CMK (cell line): ENCODE data around the gene HLA-DPA1.

Experiments used
- DNase-seq: peaks from one replicate; pipeline ENCODE4 v3.0.0-alpha.2; 2010; ENCODE audit warnings: low read depth

The HLA-DPA1 gene

DNA sequence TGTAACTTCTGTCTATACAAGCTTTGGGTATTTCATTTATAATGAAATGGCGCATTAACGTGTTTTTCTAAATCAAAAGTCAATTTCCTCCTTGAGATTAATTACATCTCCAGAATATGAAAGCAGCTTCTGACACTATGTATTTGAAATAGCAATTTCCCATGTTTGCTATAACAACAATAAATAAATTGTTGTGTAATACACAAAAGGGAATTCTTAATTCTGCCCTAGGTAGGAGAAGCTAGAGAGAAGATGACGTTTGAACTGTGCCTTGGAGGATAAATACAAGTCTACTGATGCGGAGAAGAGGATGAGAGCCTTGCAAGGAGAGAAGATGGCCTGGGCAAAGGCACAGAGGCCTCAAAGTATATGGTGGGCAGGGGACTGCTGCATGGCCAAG lies 56.4 kb downstream of the HLA-DPA1 start:
- DNase-seq, result no peak

DNA sequence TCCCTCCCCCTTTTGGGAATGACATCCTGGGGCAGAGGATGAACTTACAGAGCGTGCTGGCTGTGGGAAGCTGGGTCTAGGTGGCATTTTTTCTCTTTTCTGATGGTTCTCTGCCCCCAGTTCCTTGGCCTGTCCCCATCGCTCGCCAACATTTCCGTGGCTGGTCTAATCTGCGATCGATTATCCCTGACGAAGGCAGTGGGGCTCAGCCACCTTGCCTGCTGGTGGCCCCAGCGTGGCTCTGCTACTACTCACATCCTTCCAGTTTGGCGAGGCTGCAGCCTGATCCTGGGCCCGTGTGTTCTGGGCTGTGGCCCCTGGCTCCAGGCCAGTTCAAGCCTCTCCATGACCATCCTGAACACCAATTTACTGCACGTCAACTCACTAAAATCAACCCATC lies 57.7 kb downstream of the HLA-DPA1 start:
- no peak for DNase-seq

DNA sequence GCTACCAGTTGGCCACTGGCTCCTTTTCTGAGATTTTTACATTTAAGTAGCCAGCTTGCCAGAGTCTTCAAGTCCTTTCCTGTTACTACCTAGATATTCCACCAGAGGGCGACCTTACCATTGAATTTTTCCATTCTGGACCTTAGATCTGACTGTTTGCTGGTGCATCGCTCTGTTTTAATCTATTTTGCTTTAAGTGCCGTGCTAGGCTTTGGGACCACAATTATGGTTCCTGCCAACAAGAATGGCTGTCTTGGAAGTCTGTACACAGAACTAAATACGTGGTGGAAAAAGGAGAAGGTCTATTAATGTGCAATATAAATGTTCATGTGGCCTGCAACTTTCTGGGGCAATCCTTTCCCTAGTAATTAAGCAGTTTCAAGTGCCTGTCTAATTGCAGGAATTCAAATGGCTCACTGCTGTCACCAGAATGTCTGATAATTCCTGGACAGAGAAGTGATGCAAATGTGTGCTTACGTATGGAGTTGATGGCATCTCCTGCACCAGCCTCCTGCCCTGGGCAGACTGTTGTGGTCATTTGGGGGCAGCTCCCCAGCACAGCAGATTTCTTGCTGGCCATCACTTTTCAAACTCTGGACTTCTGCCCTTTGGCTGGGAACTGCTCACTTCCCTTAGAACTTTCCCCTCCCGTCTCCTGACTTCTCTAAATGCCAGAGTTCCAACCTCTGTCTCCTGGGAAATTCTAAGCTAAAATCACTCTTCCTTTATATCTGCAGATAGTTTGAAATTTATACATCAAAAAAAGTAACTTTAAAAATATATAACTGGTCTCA lies 58.4 kb downstream of the HLA-DPA1 start:
- peak; percentile 60 for DNase-seq
